Neutrophil (primary cell): ENCODE measurements around the gene DAPL1.
"Not testable (repeated sequence)": the region's sequence is repeated elsewhere in the genome, so short reads cannot be mapped to it uniquely, and the experiment has no call there.

ENCODE experiments used
- H3K27ac ChIP-seq: fragments of 200-600 bp; sonication (generic); 2 replicates; pipeline ENCODE4 v1.5.1; 2016; ENCODE audit warnings: mild to moderate bottlenecking, moderate library complexity
- H3K27me3 ChIP-seq: fragments of 200-600 bp; sonication (generic); 2 replicates; pipeline ENCODE4 v1.6.0; 2016; ENCODE audit warnings: mild to moderate bottlenecking
- H3K36me3 ChIP-seq: fragments of 200-600 bp; sonication (generic); 2 replicates; pipeline ENCODE4 v1.5.1; 2017
- H3K4me1 ChIP-seq, 2 experiments: fragments of 200-600 bp in 1 of 2; sonication (generic) in 1 of 2; 1 replicate in 1 of 2; 2 replicates in 1 of 2; pipeline versions ENCODE4 v1.5.1 to v1.6.1; 2013 to 2016; ENCODE audit warnings: low read depth in 1 of 2, low read length in 1 of 2, mild to moderate bottlenecking in 1 of 2, moderate library complexity in 1 of 2; ENCODE audit not compliant: control insufficient read depth in 1 of 2, insufficient read depth in 1 of 2
- H3K4me3 ChIP-seq, 2 experiments: fragments of 200-600 bp in 1 of 2; sonication (generic) in 1 of 2; 1 replicate in 1 of 2; 2 replicates in 1 of 2; pipeline ENCODE4 v1.5.1; 2013 to 2016; ENCODE audit warnings: low read depth in 1 of 2, low read length in 1 of 2, mild to moderate bottlenecking in 1 of 2, moderate library complexity in 1 of 2
- H3K9me3 ChIP-seq: fragments of 200-600 bp; sonication (generic); 2 replicates; pipeline ENCODE4 v1.5.1; 2016
- CTCF ChIP-seq: fragments of 200-600 bp; sonication (generic); IDR thresholded peaks from 2 replicates; pipeline ENCODE4 v1.5.1; 2016; ENCODE audit warnings: antibody characterized with exemption

DAPL1 gene

GRCh38 chr2:158841850-158842249 is 46.7 kb downstream of the DAPL1 start:
- Histone ChIP-seq H3K4me1 (no peaks in the 10 kb centered on the region), H3K36me3 (no peaks in the 10 kb centered on the region), H3K4me3 (no peak overlapping the region), H3K27me3 (no peaks in the 10 kb centered on the region), H3K27ac (no peak overlapping the region), H3K9me3 (no peaks in the 10 kb centered on the region)
- no peak for TF ChIP-seq CTCF

- H3K27ac ChIP-seq, result no peak overlapping the region
- H3K9me3 ChIP-seq, result no peaks in the 10 kb centered on the region
- H3K4me1 ChIP-seq, result no peaks in the 10 kb centered on the region
- TF ChIP-seq CTCF, result no peak
- no peaks in the 10 kb centered on the region for H3K27me3 ChIP-seq
- H3K36me3 ChIP-seq, result no peaks in the 10 kb centered on the region
- no peak overlapping the region for H3K4me3 ChIP-seq
Observed at GRCh38 chr2:158845444-158845843, 50.3 kb downstream of the DAPL1 start.

- no peak for TF ChIP-seq CTCF
- Histone ChIP-seq H3K4me3 (no peak overlapping the region), H3K27me3 (no peaks in the 10 kb centered on the region), H3K9me3 (no peaks in the 10 kb centered on the region), H3K4me1 (no peaks in the 10 kb centered on the region), H3K27ac (no peak overlapping the region), H3K36me3 (no peaks in the 10 kb centered on the region)
Observed at GRCh38 chr2:158845859-158846258, 50.7 kb downstream of the DAPL1 start.

DNA sequence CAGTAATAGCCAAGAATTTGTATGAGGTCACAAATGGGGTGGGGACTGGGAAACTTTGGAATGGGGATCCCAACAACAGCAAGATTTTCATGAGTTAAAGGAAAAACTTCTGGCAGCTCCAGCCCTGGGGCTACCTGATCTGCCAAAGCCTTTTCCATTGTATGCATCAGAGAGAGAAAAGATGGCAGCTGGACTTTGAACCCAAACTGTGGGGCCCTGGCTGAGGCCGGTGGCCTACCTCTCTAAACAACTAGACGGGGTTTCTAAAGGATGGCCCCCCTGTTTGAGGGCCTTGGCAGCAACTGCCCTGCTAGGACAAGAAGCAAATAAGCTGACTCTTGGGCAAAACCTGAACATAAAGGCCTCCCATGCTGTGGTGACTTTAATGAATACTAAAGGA is 52.4 kb downstream of the DAPL1 start:
- not testable (repeated sequence) for H3K4me3 ChIP-seq, H3K27me3 ChIP-seq, H3K4me1 ChIP-seq, H3K27ac ChIP-seq, H3K9me3 ChIP-seq, H3K36me3 ChIP-seq

DNA sequence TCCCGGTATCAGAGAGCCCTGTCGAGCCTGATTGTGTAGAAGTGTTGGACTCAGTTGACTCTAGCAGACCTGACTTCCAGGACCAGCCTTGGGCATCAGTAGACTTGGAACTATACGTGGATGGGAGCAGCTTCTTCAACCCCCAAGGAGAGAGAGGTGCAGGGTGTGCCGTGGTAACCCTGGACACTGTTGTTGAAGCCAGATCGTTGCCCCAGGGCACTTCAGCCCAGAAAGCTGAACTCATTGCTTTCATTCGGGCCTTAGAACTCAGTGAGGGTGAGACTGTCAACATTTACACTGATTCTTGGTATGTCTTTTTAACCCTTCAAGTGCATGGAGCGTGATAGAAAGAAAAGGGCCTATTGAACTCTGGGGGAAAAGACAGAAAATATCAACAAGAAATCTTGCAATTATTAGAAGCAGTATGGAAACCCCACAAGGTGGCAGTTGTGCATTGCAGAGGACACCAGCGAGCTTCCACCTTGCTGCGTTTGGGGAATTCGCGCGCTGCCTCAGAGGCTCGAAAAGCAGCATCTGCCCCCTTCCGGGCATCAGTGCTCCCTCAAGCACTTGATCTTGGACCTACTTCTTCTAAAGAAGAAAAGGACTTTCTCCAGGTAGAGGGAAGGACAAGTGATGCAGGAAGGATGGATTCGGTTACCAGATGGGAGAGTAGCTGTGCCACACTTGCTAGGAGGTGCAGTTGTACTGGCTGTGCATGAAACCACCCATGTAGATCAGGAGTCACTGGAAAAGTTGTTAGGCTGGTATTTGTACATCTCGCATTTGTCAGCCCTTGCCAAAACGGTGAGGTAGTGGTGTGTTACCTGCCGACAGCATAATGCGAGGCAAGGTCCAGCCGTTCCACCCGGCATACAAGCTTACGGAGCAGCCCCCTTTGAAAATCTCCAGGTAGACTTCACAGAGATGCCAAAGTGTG is 53.2 kb downstream of the DAPL1 start:
- H3K27ac ChIP-seq, H3K36me3 ChIP-seq, H3K4me3 ChIP-seq, H3K27me3 ChIP-seq, H3K9me3 ChIP-seq, H3K4me1 ChIP-seq: not testable (repeated sequence)

GRCh38 chr2:158860179-158860578 is 65.1 kb downstream of the DAPL1 start:
- not testable (repeated sequence) for H3K27ac ChIP-seq, H3K4me1 ChIP-seq

DNA sequence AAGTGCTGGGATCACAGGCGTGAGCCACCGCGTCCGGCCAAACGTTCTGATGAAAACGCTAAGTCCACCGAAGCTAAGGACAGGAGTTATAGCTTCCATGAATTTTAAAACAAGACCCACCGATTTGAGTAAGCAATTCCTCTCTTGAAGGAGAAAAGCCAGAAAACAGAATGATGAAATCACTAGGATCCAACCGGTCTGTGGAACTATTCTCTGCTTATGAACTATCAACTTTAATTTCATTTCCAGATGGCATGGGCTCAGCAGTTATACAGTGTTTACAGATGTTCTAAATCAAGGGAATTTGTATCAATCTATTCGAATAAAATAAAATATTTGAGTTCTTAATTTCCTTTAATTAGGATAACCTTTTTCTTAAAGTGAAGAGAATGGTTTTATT is 66.5 kb downstream of the DAPL1 start:
- not testable (repeated sequence) for H3K27me3 ChIP-seq, H3K4me1 ChIP-seq, H3K9me3 ChIP-seq, H3K27ac ChIP-seq, H3K4me3 ChIP-seq, H3K36me3 ChIP-seq

More at GRCh38 chr2:158860179-158860578, 65.1 kb downstream of the DAPL1 start:
- not testable (repeated sequence) for H3K36me3 ChIP-seq, H3K27me3 ChIP-seq, H3K9me3 ChIP-seq, H3K4me3 ChIP-seq

DNA sequence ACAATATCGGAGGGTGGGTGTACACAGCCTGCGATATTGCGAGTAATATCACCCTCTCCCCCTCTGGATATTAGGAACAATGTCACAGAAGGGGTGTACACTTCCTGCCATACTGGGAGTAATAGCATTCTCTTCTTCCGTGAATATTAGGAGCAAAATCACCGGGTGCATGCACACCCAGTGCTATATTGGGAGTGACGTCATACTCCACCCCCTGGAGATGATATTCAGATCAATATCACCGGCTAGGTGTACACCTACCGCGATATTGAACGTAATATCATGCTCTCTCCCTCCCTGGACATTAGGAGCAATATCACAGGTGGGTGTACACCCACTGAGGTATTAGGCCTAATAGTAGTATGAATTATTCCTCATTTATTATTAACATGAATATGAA is 70.4 kb downstream of the DAPL1 start:
- H3K4me3 ChIP-seq, H3K27me3 ChIP-seq, H3K9me3 ChIP-seq, H3K4me1 ChIP-seq, H3K27ac ChIP-seq, H3K36me3 ChIP-seq: not testable (repeated sequence)
